GM12865 (cell line): ENCODE results near the gene RASL12.
"Not testable (repeated sequence)": the region's sequence is repeated elsewhere in the genome, so short reads cannot be mapped to it uniquely, and the experiment has no call there.

Experiments used
- DNase-seq: peaks from one replicate; pipeline ENCODE4 v3.0.0; 2010; ENCODE audit warnings: low read depth
- H3K4me3 ChIP-seq: 2 replicates; pipeline ENCODE4 v1.5.1; 2011; ENCODE audit warnings: mild to moderate bottlenecking, low read depth, low read length, control low read depth
- CTCF ChIP-seq: IDR thresholded peaks from 2 replicates; pipeline ENCODE4 v1.5.1; 2011; ENCODE audit warnings: low read length, control low read depth, low read depth, inconsistent platforms; ENCODE audit not compliant: insufficient read depth; ENCODE audit errors: missing control alignments

RASL12 gene

GRCh38 chr15:65081270-65081669 is 13.5 kb upstream of the RASL12 start:
- no peak overlapping the region for H3K4me3 ChIP-seq
- no peak for TF ChIP-seq CTCF
- no peak for DNase-seq

- DNase-seq = no peak
- no peak for TF ChIP-seq CTCF
- H3K4me3 ChIP-seq = no peak overlapping the region
These were observed 11.8 kb upstream of the RASL12 start for GRCh38 chr15:65079580-65079979.

- peak; percentile 9 for TF ChIP-seq CTCF
- no peak overlapping the region for H3K4me3 ChIP-seq
- peak; percentile 20 for DNase-seq
These were observed 10.2 kb upstream of the RASL12 start for GRCh38 chr15:65077981-65078352.

DNA sequence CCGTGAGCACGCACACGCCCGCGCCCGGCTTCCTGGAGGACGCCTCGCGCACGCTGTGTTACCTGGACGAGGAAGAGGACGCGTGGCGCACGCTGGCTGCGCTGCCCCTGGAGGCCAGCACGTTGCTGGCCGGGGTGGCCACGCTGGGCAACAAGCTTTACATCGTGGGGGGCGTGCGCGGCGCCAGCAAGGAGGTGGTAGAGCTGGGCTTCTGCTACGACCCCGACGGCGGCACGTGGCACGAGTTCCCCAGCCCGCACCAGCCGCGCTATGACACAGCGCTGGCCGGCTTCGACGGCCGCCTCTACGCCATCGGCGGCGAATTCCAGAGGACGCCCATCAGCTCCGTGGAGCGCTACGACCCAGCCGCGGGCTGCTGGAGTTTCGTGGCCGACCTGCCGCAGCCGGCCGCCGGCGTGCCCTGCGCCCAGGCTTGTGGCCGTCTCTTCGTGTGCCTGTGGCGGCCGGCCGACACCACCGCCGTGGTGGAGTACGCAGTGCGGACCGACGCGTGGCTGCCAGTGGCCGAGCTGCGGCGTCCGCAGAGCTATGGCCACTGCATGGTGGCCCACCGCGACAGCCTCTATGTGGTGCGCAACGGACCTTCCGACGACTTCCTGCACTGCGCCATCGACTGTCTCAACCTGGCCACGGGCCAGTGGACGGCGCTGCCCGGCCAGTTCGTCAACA is 9.6 kb upstream of the RASL12 start:
- DNase-seq = no peak
- H3K4me3 ChIP-seq = no peak overlapping the region
- no peak for TF ChIP-seq CTCF

DNA sequence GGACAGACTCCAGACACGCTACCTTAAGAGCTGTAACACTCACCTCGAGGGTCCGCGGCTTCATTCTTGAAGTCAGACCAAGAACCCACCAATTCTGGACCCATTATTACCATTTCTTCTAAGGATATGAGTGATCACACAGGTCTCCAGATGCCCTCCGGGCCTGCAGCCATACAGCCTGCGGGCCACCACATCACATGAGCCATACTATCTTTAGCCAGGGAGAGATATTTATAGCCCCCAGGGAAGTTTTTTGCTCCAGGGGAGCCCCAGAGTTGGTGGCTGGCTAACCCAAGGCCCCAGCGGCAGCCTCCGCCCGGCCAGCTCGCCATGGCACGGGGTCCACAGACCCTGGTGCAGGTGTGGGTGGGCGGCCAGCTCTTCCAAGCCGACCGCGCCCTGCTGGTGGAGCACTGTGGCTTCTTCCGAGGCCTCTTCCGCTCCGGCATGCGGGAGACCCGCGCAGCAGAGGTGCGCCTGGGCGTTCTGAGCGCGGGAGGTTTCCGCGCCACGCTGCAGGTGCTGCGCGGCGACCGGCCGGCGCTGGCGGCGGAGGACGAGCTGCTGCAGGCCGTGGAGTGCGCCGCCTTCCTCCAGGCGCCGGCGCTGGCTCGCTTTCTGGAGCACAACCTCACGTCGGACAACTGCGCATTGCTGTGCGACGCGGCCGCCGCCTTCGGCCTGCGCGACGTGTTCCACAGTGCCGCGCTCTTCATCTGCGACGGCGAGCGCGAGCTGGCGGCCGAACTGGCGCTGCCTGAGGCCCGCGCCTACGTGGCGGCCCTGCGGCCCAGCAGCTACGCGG is 8.9 kb upstream of the RASL12 start, which contains the start of gene KBTBD13:
Gene KBTBD13, plus strand, starts transcription at position 261 of the 805 bp plus-strand sequence. Its CDS starts 70 bp downstream, at position 331.
- TF ChIP-seq CTCF = no peak
- DNase-seq = no peak
- no peak within 1 kb of the TSS for H3K4me3 ChIP-seq

GRCh38 chr15:65075607-65076395 is 8.0 kb upstream of the RASL12 start:
- H3K4me3 ChIP-seq, DNase-seq: not testable (repeated sequence)

DNA sequence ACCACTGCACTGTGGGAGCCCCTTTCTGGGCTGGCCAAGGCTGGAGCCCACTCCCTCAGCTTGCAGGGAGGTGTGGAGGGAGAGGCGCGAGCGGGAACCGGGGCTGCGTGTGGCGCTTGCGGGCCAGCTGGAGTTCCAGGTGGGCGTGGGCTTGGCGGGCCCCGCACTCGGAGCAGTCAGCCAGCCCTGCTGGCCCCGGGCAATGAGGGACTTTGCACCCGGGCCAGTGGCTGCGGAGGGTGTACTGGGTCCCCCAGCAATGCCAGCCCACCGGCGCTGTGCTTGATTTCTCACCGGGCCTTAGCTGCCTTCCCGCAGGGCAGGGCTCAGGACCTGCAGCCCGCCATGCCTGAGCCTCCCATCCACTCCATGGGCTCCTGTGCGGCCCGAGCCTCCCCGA is 7.2 kb upstream of the RASL12 start:
- H3K4me3 ChIP-seq, DNase-seq: not testable (repeated sequence)
